B cell (primary cell): ENCODE measurements around the gene MAPK10. TPM values are rescaled to one million over a fixed set of nuclear protein-coding genes. Genes with fewer than 3 reads are reported as not detected.

ENCODE experiments used
- ATAC-seq: fragments of 200-7000 bp; cut with Tn5 transposase; one replicate; pipeline ENCODE4 v1.10.0; 2021; ENCODE audit warnings: low read depth, mild to moderate bottlenecking, moderate number of reproducible peaks, moderate library complexity
- CTCF ChIA-PET: fragments of 350-600 bp; sonication (Branson Sonifier 250); formaldehyde crosslinking; loops from one replicate; lab custom pipeline; 2021; ENCODE audit warnings: antibody characterized with exemption, inconsistent platforms; lab: Charles Lee
- POLR2A ChIA-PET: fragments of 350-600 bp; sonication (Branson Sonifier 250); formaldehyde crosslinking; loops from one replicate; lab custom pipeline; 2021; ENCODE audit warnings: antibody characterized with exemption; lab: Charles Lee
- DNase-seq: peaks from one replicate; pipeline ENCODE4 v3.0.0; 2013
- H2AFZ ChIP-seq: 2 replicates; pipeline ENCODE4 v1.6.1; 2012; ENCODE audit warnings: mild to moderate bottlenecking, low read depth, low read length; ENCODE audit not compliant: insufficient read depth, poor library complexity, severe bottlenecking
- H3K27ac ChIP-seq, 2 donors: 1 replicate in 1 of 2; 2 replicates in 1 of 2; pipeline ENCODE4 v1.5.1; 2012 to 2013; ENCODE audit warnings: low read length in 2 of 2, mild to moderate bottlenecking in 2 of 2, moderate library complexity in 1 of 2
- H3K27me3 ChIP-seq, 4 experiments: fragments of 200-600 bp in 1 of 4; sonication (generic) in 1 of 4; replicated peaks in 1 of 4; 1 replicate in 2 of 4; 2 replicates in 2 of 4; pipeline versions ENCODE4 v1.6.1 to v1.7.0; 2013 to 2016; ENCODE audit warnings: low read length in 3 of 4, mild to moderate bottlenecking in 2 of 4, mixed read lengths in 1 of 4, moderate library complexity in 1 of 4; ENCODE audit not compliant: insufficient read depth in 4 of 4, control insufficient read depth in 3 of 4; ENCODE audit errors: control extremely low read depth in 1 of 4
- H3K36me3 ChIP-seq, 2 experiments: replicated peaks in 1 of 2; 1 replicate in 1 of 2; 2 replicates in 1 of 2; pipeline versions ENCODE4 v1.6.1 to v1.7.1; 2013; ENCODE audit warnings: low read length in 1 of 2; ENCODE audit not compliant: insufficient read depth in 2 of 2, control insufficient read depth in 1 of 2; ENCODE audit errors: control extremely low read depth in 1 of 2, extremely low read depth in 1 of 2
- H3K4me1 ChIP-seq, 2 donors: fragments of 200-600 bp in 1 of 2; sonication (generic) in 1 of 2; 1 replicate in 1 of 2; 2 replicates in 1 of 2; pipeline versions ENCODE4 v1.5.1 to v1.6.1; 2013 to 2017; ENCODE audit warnings: low read length in 2 of 2; ENCODE audit not compliant: control insufficient read depth in 2 of 2, insufficient read depth in 2 of 2
- H3K4me2 ChIP-seq: replicated peaks from 2 replicates; pipeline ENCODE3; 2012; ENCODE audit warnings: mild to moderate bottlenecking, low read depth, low read length; ENCODE audit not compliant: poor library complexity, severe bottlenecking
- H3K4me3 ChIP-seq, 5 experiments: fragments of 200-600 bp in 1 of 5; sonication (generic) in 1 of 5; 1 replicate in 3 of 5; 2 replicates in 2 of 5; pipeline versions ENCODE4 v1.5.1 to v1.7.0; 2011 to 2016; ENCODE audit warnings: low read length in 4 of 5, mild to moderate bottlenecking in 4 of 5, low read depth in 2 of 5, control low read depth in 1 of 5, moderate library complexity in 1 of 5; ENCODE audit not compliant: insufficient read depth in 1 of 5; ENCODE audit errors: control extremely low read depth in 1 of 5, extremely low read depth in 1 of 5
- H3K79me2 ChIP-seq: fragments of 200-600 bp; sonication (generic); one replicate; pipeline ENCODE4 v1.6.0; 2016; ENCODE audit warnings: low read length; ENCODE audit not compliant: control insufficient read depth, insufficient read depth
- H3K9ac ChIP-seq: fragments of 200-600 bp; sonication (generic); 2 replicates; pipeline ENCODE4 v1.6.1; 2017; ENCODE audit warnings: mild to moderate bottlenecking, low read length, moderate library complexity
- H3K9me3 ChIP-seq, 3 donors: one replicate each; pipeline versions ENCODE4 v1.6.1 to v1.7.1; 2013; ENCODE audit warnings: low read length in 2 of 3; ENCODE audit not compliant: control insufficient read depth in 2 of 3, insufficient read depth in 1 of 3; ENCODE audit errors: control extremely low read depth in 1 of 3
- H4K20me1 ChIP-seq: 2 replicates; pipeline ENCODE4 v1.6.0; 2012; ENCODE audit warnings: mild to moderate bottlenecking, low read length; ENCODE audit not compliant: insufficient read depth, control insufficient read depth, poor library complexity, severe bottlenecking
- H3K27ac Mint-ChIP-seq: one replicate; pipeline ENCODE4 v1.8.0; 2021; ENCODE audit warnings: mixed read lengths
- H3K27me3 Mint-ChIP-seq: one replicate; pipeline ENCODE4 v1.8.0; 2021; ENCODE audit warnings: mixed read lengths
- H3K4me1 Mint-ChIP-seq: one replicate; pipeline ENCODE4 v1.8.0; 2021; ENCODE audit warnings: mixed read lengths
- H3K4me3 Mint-ChIP-seq: one replicate; pipeline ENCODE4 v1.8.0; 2021; ENCODE audit warnings: mixed read lengths
- H3K9me3 Mint-ChIP-seq: one replicate; pipeline ENCODE4 v1.8.0; 2022; ENCODE audit warnings: mixed read lengths; ENCODE audit not compliant: insufficient read depth
- EZH2 ChIP-seq: IDR thresholded peaks from 2 replicates; pipeline ENCODE4 v1.6.1; 2012; ENCODE audit warnings: borderline replicate concordance, low read depth, mild to moderate bottlenecking, moderate library complexity, low read length; ENCODE audit not compliant: insufficient read depth, poor library complexity, severe bottlenecking
- WGBS: methylation state at CpG from one replicate; pipeline ENCODE4 v1.1.5; 2013; ENCODE audit warnings: missing lambda C conversion rate; ENCODE audit not compliant: insufficient coverage; 5-methylcytosine and 5-hydroxymethylcytosine counted together
- intact Hi-C: fragments of 100-400 bp; cut with micrococcal nuclease; formaldehyde crosslinking; loops from one replicate; pipeline ENCODE4 v1.10.0; 2022
- polyA plus RNA-seq: library from polyadenylated mRNA; depleted of rRNA; stranded (reverse); fragments of >200 nt; gene quantifications from 2 replicates; pipeline ENCODE4 v1.2.3, GENCODE V29; 2012
- total RNA-seq, 2 donors: library from RNA; stranded (reverse); fragments of 120-200 nt in 1 of 2; gene quantifications; 1 replicate in 1 of 2; 2 replicates in 1 of 2; pipeline versions ENCODE4 v1.2.3 to v1.2.4, GENCODE V29; 2013 to 2022
- TF ChIP-seq, protein P1 (sequence below): fragments of 200-600 bp; IDR thresholded peaks from one replicate; pipeline ENCODE4 v1.8.0; 2022; ENCODE audit warnings: antibody characterized with exemption, mild to moderate bottlenecking

Gene MAPK10
- total and polyA plus RNA-seq, 2 donors (not counting 1 experiment from before 2014, with no cell fraction given), result 0.03 to 3.1 TPM

DNA sequence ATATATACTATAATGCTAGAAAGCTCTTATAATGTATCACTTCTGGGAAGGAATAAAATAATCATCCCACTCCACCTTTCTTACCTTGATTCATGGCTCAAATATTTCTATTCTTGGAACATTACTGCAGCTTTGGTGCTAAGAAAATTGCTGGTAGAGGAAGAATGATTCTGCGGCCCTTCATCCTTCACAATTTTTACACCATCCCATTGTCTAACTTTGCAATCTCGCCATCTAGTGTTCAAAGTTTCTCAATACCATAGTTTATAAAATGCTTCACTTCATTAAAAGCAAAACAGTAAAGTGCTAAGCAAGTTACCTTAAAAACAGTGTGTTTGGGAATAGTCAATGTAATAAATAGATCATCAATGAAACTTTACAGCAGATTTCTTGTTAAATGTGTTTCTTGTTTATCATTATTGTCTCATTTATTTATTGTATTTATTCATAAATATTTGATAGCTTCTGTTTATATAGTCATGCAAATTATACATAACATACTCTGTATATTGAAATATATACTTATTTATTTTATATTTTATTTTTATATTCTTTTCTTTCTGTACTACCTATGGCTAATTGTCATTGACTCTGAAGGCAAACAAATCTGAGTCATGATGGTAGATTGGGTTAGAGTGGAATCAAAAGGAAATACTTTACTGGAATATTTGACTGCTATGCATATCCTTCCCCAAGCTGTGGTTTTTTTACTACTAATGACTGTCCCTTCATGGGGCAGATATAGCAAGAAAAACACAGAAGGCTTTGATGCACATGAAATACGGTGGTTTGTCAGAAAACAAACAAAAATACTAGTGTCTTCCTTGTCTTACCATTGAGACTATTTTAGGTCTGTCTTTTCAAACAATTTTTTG is 390.7 kb downstream of the MAPK10 start:
- WGBS, result no CpG with 5 or more reads among the region's 3 CpGs
- peaks cover 4 to 6% (median 5%) of the 10 kb centered on the region in 3 donors for H3K9me3 ChIP-seq
- Mint-ChIP-seq H3K4me1 (peaks cover 15% of the 10 kb centered on the region), H3K9me3 (peaks cover 6% of the 10 kb centered on the region), H3K27ac (no peak overlapping the region), H3K27me3 (no peaks in the 10 kb centered on the region), H3K4me3 (no peak overlapping the region)
- no peak overlapping the region for H3K4me3 ChIP-seq
- TF ChIP-seq, protein P1, sequence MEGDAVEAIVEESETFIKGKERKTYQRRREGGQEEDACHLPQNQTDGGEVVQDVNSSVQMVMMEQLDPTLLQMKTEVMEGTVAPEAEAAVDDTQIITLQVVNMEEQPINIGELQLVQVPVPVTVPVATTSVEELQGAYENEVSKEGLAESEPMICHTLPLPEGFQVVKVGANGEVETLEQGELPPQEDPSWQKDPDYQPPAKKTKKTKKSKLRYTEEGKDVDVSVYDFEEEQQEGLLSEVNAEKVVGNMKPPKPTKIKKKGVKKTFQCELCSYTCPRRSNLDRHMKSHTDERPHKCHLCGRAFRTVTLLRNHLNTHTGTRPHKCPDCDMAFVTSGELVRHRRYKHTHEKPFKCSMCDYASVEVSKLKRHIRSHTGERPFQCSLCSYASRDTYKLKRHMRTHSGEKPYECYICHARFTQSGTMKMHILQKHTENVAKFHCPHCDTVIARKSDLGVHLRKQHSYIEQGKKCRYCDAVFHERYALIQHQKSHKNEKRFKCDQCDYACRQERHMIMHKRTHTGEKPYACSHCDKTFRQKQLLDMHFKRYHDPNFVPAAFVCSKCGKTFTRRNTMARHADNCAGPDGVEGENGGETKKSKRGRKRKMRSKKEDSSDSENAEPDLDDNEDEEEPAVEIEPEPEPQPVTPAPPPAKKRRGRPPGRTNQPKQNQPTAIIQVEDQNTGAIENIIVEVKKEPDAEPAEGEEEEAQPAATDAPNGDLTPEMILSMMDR, result peak; percentile 75
- no peak for TF ChIP-seq EZH2
- peaks cover 0 to 6% of the 10 kb centered on the region in 2 donors for H3K4me1 ChIP-seq
- H3K27me3 ChIP-seq, result no peaks in the 10 kb centered on the region
- H3K4me2 ChIP-seq, result no peak overlapping the region
- H3K36me3 ChIP-seq, result peaks cover 5 to 20% of the 10 kb centered on the region in 2 experiments
- peaks cover 3% of the 10 kb centered on the region for H4K20me1 ChIP-seq
- H2AFZ ChIP-seq, result no peak overlapping the region
- DNase-seq, result peak; percentile 66
- H3K79me2 ChIP-seq, result no peaks in the 10 kb centered on the region
- intact Hi-C loops, result loop anchor here (1.0 to 10.0 kb wide), 5 partner anchors 144 to 885 kb away; no protein-coding TSS in a partner anchor
- ChIA-PET POLR2A (no interaction called here), CTCF (interaction anchor here (0.7 to 4.6 kb wide), 27 partner anchors 13 to 885 kb away, joined by 3 to 58 read pairs (median 4); no protein-coding TSS in a partner anchor)
- no peak overlapping the region for H3K27ac ChIP-seq
- peak; percentile 28 for ATAC-seq
- H3K9ac ChIP-seq, result no peak overlapping the region

DNA sequence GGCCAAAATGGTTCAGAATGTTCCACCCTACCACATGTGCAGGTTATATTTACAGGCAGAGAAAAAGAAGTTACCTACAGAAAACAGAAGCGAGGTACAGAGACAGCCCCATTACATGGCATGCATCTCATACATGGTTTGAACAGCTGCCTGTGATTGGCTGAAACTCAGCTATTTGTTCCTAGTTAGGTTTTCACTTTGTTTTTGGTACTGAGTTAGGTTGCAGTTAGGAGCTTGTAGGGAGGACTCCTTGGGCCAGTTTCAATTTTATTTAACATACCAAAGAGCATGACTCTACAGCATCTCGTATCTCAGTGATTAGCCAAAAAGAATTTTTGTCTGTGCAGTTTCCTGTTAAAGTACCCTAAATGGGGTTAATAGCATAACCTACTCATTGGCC is 392.0 kb downstream of the MAPK10 start:
- Histone ChIP-seq H3K4me1 (peaks cover 0 to 6% of the 10 kb centered on the region in 2 donors), H3K27me3 (no peaks in the 10 kb centered on the region), H4K20me1 (peaks cover 3% of the 10 kb centered on the region), H2AFZ (no peak overlapping the region), H3K79me2 (no peaks in the 10 kb centered on the region), H3K4me3 (no peak overlapping the region), H3K27ac (peak overlapping the region in 1 of 2 donors; percentile 28), H3K36me3 (peaks cover 6 to 12% of the 10 kb centered on the region in 2 experiments), H3K4me2 (no peak overlapping the region), H3K9me3 (peaks cover 4 to 6% (median 5%) of the 10 kb centered on the region in 3 donors), H3K9ac (no peak overlapping the region)
- peak overlapping the region; percentile 43 for H3K27ac Mint-ChIP-seq
- intact Hi-C loops, result loop anchor here (2.0 to 10.0 kb wide), 2 partner anchors 143 to 219 kb away; no protein-coding TSS in a partner anchor
- CTCF ChIA-PET, result interaction anchor here (0.6 to 4.6 kb wide), 12 partner anchors 8 to 883 kb away, joined by 3 to 58 read pairs (median 4); no protein-coding TSS in a partner anchor
- peaks cover 6% of the 10 kb centered on the region for H3K9me3 Mint-ChIP-seq
- WGBS, result no CpG with 5 or more reads among the region's 2 CpGs
- ATAC-seq (no peak), DNase-seq (no peak)
- H3K27me3 Mint-ChIP-seq, result no peaks in the 10 kb centered on the region
- no peak overlapping the region for H3K4me3 Mint-ChIP-seq
- POLR2A ChIA-PET, result no interaction called here
- H3K4me1 Mint-ChIP-seq, result peaks cover 15% of the 10 kb centered on the region
- TF ChIP-seq, protein P1, result no peak
- TF ChIP-seq EZH2, result no peak
